ENCODE results near the gene C16orf54.
"Not testable (repeated sequence)": the region's sequence is repeated elsewhere in the genome, so short reads cannot be mapped to it uniquely, and the experiment has no call there.

C16orf54 gene, protein sequence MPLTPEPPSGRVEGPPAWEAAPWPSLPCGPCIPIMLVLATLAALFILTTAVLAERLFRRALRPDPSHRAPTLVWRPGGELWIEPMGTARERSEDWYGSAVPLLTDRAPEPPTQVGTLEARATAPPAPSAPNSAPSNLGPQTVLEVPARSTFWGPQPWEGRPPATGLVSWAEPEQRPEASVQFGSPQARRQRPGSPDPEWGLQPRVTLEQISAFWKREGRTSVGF
- total RNA-seq, result 10.5 to 204 (median 144) reads per million in 3 experiments

GRCh38 chr16:29745853-29746345, at the start of gene C16orf54:
Gene C16orf54 (minus strand): TSS chr16:29745990. CDS start chr16:29744951, 1,039 bp downstream.
- DNase-seq, result peak; percentile 99

DNA sequence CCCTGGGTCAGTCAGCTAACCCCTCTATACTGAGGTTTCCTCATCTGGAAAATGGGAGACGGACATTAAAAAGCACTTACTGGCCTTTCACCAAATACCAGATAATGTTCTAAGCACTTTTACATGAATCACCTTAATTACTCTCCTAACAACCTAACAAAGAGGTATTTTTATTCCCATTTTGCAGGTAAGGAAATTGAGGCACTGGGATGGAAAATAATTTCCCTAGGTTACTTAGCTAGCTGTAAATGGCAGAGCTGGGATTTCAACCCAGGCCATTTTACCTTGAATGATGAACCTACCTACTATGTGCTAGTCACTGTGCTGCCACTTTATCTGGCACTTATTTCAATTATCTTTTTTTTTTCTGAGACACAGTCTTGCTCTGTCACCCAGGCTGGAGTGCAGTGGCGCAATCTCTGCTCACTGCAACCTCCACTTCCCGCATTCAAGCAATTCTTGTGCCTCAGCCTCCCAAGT, 48.5 kb upstream of the C16orf54 start:
- no peak for DNase-seq

DNA sequence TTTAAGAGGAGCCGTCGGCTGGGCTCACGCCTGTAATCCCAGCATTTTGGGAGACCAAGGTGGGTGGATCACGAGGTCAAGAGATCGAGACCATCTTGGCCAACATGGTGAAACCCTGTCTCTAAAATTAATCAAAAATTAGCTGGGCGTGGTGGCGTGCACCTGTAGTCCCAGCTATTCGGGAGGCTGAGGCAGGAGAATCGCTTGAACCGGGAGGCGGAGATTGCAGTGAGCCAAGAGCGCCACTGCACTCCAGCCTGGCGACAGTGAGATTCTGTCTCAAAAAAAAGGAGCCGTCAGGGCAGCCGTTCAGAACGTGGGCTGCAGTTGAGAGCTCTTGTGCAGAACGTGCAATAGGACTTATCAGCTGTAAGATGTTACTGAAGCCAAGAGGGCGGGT, 47.4 kb upstream of the C16orf54 start:
- not testable (repeated sequence) for DNase-seq

DNA sequence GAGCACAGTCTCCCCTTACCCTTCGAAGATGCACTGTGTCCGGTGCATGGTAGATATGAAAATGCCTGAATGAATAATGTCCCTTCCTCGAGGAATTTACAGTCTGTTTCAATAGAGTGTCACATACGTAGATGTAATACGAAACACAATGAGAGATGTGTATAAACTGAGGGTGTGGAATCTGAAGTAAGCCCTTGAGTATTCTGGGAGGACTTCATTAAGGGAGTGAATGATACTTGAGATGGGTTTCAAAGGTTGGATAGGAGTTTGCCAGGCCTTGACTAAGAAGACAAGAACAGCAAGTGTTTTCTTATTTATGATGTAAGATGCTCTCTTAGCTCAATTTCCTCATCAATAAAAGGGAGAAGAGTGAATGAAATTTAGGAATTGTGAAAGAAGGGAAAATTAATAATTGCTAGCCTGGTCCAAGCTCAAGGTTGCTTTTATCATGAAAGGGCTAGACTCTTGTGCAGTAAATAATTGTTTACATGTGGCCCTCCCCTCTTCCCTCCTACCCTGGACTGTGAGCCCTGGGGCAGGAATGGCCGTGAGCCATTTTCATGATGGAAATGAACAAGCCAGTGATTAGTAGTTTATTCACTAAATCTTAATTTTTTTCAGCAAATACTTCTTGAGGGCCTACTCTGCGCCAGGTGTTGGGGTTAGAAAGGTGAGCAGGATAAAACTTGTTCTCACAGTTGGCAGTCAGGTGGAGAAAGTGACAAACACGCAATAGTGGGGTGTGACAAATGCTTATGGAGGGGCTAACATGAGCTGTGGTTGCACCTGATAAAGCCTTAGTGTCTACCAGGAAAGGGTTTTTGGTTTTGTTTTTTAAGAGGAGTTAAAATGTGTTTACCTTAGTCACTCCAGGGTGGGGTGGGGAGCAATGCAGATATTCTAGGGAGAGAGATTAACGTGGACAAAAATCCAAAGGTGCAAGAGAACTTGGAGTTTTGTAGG, 46.3 kb upstream of the C16orf54 start:
- DNase-seq, result no peak

- DNase-seq, result no peak
Measured at GRCh38 chr16:29790949-29791844, 45.4 kb upstream of the C16orf54 start.

DNA sequence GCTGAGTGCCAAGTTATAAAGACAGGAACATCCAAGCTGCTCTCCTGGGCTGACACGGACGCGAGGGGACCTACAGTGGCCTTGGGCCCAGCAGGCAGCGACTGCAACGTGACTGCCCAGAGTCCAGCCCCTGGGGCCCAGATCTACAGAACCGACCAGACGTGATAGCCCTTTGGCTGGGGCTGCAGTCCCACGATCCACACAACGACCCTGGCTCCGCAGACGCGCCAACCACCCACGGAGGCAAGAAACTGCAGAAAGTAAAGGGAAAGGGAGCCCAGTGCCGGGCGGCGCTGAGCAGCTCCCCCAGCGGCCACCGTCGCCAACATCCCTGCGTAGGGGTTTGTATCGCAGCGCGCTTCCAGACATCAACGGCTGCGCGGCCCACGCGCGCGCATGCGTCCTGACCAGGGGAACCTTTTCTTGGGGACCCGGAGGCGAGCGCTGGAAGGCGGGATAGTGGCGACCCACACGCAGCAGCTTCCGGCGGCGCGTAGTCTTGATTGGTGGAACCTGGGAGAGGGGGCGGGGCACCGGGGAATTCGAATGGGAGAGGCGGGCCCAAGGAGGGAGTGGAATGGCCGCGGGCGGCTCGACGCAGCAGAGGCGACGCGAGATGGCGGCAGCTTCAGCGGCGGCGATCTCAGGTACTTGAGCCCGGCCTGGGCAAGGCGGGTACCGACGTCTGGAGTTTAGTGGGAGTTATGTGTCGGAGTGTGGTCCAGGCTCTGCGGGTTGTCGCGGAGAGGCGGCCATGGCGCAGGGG, 44.6 kb upstream of the C16orf54 start, which contains the start of gene KIF22:
Gene KIF22, plus strand, starts transcription at position 569 of the 766 bp plus-strand sequence. Its CDS starts 9 bp downstream, at position 578.
- DNase-seq, result peak; percentile 100

GRCh38 chr16:29789775-29790182, 44.0 kb upstream of the C16orf54 start:
- no peak for DNase-seq

- DNase-seq, result not testable (repeated sequence)
Measured at GRCh38 chr16:29787155-29787554, 41.4 kb upstream of the C16orf54 start.

GRCh38 chr16:29784901-29785500, 39.2 kb upstream of the C16orf54 start:
- peak; percentile 65 for DNase-seq

DNA sequence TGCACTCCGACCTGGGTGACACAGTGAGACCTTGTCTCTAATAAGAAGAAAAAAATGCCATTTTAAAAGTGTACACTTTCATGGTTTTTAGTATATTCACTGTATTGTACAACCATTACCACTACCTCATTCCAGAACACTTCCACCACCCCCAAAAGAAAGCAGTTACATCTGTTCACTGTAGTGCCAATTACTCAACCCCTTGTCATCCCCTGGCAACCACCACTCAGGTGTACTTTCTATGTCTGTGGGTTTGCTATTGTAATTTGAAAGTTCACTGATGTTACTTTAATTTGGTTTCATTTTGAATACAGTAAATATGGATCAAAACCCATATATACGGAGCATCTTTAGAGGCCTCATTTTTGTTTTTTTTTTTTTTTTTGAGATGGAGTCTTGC, 38.4 kb upstream of the C16orf54 start:
- DNase-seq, result peak; percentile 37

DNA sequence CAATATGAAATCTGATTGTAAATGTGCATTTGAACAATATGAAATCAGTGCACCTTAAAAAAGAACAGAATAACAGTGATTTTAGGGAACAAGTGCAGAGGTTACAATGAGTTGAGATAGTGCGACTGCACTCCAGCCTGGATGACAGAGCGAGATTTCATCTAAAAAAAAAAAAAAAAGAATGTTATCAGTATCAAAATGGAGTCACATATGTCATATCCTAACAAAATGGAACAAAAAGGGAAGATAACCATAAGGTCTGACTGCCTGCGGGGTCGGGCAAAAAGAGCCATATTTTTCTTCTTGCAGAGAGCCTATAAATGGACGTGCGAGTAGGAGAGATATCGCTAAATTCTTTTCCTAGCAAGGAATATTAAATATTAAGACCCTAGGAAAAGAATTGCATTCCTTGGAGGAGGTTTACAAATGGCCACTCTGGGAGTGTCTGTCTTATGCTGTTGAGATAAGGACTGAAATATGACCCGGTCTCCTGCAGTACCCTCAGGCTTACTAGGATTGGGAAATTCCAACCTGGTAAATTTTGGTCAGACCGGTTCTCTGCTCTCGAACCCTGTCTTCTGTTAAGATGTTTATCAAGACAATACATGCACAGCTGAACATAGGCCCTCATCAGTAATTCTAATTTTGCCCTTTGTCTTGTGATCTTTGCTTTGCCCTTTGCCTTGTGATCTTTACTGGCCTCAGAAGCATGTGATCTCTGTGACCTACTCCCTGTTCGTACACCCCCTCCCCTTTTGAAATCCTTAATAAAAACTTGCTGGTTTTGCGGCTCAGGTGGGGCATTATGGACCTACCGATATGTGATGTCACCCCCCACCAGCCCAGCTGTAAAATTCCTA, 37.5 kb upstream of the C16orf54 start:
- DNase-seq, result not testable (repeated sequence)

GRCh38 chr16:29779474-29779873, 33.7 kb upstream of the C16orf54 start:
- no peak for DNase-seq

DNA sequence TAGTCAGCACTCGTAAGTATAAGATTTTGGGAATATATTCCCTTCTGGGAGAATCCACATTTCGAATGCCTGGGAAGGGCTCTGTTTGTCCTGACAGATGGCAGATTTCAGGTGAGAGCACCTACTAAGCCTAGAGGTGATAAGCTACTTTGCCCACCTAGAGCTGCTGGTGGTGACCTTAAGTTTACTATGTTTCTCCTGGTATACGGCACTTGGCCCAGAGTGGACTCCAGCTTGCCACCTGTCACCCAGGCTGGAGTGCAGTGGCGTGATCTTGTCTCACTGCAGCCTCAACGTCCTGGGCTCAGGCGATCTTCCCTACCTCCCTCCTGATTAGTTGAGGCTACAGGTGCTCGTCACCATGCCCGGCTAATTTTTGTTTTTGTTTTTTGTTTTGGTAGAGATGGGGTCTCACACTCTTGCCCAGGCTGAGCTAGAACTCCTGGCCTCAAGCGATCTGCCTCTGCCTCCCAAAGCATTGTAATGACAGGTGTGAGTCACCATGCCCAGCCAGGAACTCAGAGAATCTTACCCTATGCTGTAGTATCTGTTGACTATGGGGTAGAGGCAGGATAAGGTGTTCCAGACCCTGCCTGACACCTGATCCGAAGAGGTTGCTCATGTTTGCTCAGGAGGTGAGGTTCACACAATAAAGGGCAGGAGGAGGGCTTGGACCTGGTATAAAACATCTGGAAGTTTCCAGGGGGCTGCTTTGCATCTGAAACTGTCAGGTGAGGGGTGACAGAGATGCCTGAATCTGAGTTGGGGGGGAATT, 32.0 kb upstream of the C16orf54 start, which contains the start of gene ZG16:
Gene ZG16, plus strand, starts transcription at position 681 of the 775 bp plus-strand sequence. CDS start 1,011 bp downstream, outside the sequence.
- DNase-seq, result no peak

GRCh38 chr16:29775742-29776408, 30.1 kb upstream of the C16orf54 start:
- no peak for DNase-seq

- DNase-seq, result no peak
Measured at GRCh38 chr16:29774730-29775129, 28.9 kb upstream of the C16orf54 start.

DNA sequence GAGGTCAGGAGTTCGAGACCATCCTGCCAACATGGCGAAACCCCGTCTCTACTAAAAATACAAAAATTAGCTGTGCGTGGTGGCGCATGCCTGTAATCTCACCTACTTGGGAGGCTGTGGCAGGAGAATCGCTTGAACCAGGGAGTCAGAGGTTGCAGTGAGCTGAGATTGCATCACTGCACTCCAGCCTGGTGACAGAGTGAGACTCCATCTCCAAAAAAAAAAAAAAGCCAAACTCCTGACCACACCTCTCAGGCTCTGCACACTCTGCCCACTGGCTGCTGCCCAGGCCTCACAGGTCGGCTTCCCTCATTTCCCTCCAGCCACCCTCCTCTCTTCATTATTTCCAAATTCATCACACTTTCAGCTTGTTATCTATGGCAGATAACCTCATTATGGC, 26.5 kb upstream of the C16orf54 start:
- not testable (repeated sequence) for DNase-seq

DNA sequence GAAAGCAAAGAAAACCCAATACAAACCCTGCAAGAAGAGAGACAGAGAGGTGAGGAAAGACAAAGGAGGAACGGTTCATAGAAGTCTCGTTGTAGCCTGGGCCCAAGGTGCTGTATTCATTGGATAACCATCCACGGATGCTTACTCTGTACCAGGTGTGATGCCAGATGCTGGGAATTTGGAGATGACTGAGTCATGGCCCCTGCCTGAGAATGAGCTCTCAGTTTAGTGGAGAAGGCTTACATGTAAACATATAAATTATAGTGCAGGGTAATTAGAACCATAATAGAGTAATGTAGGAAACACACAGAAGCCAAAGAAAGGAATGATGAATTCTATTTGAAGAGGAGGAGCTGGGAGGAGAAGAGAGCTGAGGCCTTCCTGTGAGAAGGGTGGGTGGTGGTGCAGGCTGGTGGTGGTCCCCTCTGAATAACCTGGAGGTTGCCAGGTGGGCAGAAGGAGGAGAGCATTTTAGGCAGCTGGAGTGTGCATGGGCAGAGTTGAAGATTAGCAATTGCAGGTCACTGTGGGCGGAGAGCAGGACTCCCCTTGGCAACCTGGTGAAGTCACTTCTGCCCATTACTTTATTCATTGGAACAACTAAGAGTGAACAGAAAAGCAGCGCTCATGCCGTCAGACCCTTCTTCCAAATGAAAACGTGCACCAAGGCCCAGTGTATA, 24.6 kb upstream of the C16orf54 start:
- no peak for DNase-seq

GRCh38 chr16:29769507-29769906, 23.7 kb upstream of the C16orf54 start:
- DNase-seq, result no peak
